CD4-positive, alpha-beta T cell (primary cell): ENCODE measurements around the gene HSD17B2. TPM values are rescaled to one million over a fixed set of nuclear protein-coding genes. Genes with fewer than 3 reads are reported as not detected.

Experiments
- ATAC-seq: fragments of 200-7000 bp; cut with Tn5 transposase; one replicate; pipeline ENCODE4 v1.10.0; 2022; ENCODE audit warnings: mild to moderate bottlenecking; ENCODE audit not compliant: poor library complexity
- CTCF ChIA-PET: fragments of 350-600 bp; sonication (Branson Sonifier 250); formaldehyde crosslinking; loops from one replicate; lab custom pipeline; 2021; ENCODE audit warnings: antibody characterized with exemption, inconsistent platforms; lab: Charles Lee
- POLR2A ChIA-PET: fragments of 350-600 bp; sonication (Branson Sonifier 250); formaldehyde crosslinking; loops from one replicate; lab custom pipeline; 2021; ENCODE audit warnings: antibody characterized with exemption, inconsistent platforms; lab: Charles Lee
- DNase-seq, 14 experiments: peaks; one replicate each; pipeline ENCODE4 v3.0.0-alpha.2; 2013 to 2020; ENCODE audit warnings: mixed read lengths in 2 of 14
- H3K27ac ChIP-seq, 2 donors: one replicate each; pipeline versions ENCODE4 v1.5.1 to v1.7.0; 2013; ENCODE audit warnings: low read length in 2 of 2, low read depth in 1 of 2, mild to moderate bottlenecking in 1 of 2
- H3K27me3 ChIP-seq, 2 experiments: 1 replicate in 1 of 2; 2 replicates in 1 of 2; pipeline versions ENCODE4 v1.6.1 to v1.7.0; 2013; ENCODE audit warnings: low read length in 2 of 2, control low read depth in 1 of 2, mild to moderate bottlenecking in 1 of 2, moderate library complexity in 1 of 2; ENCODE audit not compliant: insufficient read depth in 2 of 2, control insufficient read depth in 1 of 2
- H3K36me3 ChIP-seq: one replicate; pipeline ENCODE4 v1.6.1; 2013; ENCODE audit warnings: low read length, control low read depth; ENCODE audit not compliant: insufficient read depth
- H3K4me1 ChIP-seq: one replicate; pipeline ENCODE4 v1.6.1; 2013; ENCODE audit warnings: low read length, control low read depth; ENCODE audit not compliant: insufficient read depth
- H3K4me3 ChIP-seq: one replicate; pipeline ENCODE4 v1.5.1; 2013; ENCODE audit warnings: mild to moderate bottlenecking, low read length, moderate library complexity
- H3K9me3 ChIP-seq, 2 experiments: 1 replicate in 1 of 2; 2 replicates in 1 of 2; pipeline versions ENCODE4 v1.6.1 to v1.7.0; 2013; ENCODE audit warnings: low read length in 2 of 2, mild to moderate bottlenecking in 2 of 2, control low read depth in 1 of 2, moderate library complexity in 1 of 2; ENCODE audit not compliant: control insufficient read depth in 1 of 2, insufficient read depth in 1 of 2
- H3K27ac Mint-ChIP-seq: one replicate; pipeline ENCODE4 v1.8.0; 2020; ENCODE audit warnings: mixed read lengths
- H3K27me3 Mint-ChIP-seq: one replicate; pipeline ENCODE4 v1.8.0; 2021; ENCODE audit warnings: mixed read lengths
- H3K36me3 Mint-ChIP-seq: one replicate; pipeline ENCODE4 v1.8.0; 2021; ENCODE audit warnings: low read depth, mixed read lengths
- H3K4me1 Mint-ChIP-seq: one replicate; pipeline ENCODE4 v1.8.0; 2021; ENCODE audit warnings: low read depth, mixed read lengths
- H3K4me3 Mint-ChIP-seq: one replicate; pipeline ENCODE4 v1.8.0; 2020; ENCODE audit warnings: mild to moderate bottlenecking, mixed read lengths
- H3K9me3 Mint-ChIP-seq: one replicate; pipeline ENCODE4 v1.8.0; 2020; ENCODE audit warnings: mixed read lengths
- CTCF ChIP-seq: fragments of 200-600 bp; IDR thresholded peaks from one replicate; pipeline ENCODE4 v1.8.0; 2022; ENCODE audit warnings: antibody characterized with exemption, mild to moderate bottlenecking
- intact Hi-C, 2 experiments: fragments of 100-400 bp; cut with DNase I in 1 of 2; cut with micrococcal nuclease in 1 of 2; formaldehyde crosslinking; loops; one replicate each; pipeline versions ENCODE4 v1.15.1 to v1.9.0; 2023 to 2025; cut with DNase I, micrococcal nuclease
- total RNA-seq, 174 experiments: library from RNA in 2 of 174; stranded (reverse) in 2 of 174; gene quantifications; one replicate each; pipeline ENCODE4 v1.2.3 and lab custom pipeline; 2021 to 2026

HSD17B2 gene
- total RNA-seq, 2 experiments from 2014 or later = not detected

DNA sequence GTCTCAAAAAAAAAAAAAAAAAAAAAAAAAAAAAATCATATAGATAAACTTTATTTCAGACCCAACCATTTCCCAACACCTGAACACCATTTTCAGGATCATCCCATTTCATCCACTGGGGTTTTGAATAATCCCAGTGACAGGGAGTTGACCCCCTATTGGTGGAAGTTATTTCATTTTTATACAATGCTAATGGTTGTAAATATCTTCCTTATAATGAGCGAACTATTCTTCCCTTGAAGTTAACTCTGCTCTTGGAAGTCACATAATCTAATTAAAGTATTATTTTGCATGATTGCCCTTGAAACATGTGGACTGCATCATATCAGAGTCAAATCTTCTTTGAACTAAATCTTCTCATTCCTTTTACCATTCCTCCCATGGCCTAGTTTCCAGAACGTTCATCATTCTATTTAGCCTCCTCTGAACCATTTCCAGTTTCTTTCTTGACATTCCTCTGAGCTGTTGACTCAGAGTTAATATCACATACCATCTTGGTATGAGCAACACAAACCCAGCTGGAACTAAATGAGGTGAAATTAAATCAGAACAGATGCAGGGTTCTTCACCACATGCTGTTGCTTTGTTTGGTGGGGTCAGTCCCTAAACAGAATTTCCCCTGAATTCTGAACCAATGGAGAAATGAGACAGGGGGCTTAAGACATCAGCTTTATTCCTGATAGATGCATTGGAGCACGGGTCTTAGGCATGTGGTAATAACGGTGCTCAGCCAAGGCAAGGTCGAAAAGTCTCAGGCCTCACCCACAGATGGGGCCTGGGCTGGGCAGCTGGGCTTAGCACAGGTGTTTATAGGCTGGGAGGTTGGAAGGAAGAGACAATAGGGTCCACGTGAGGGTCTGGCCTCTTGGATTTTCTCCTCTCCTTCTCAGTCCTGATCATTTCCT, 8.9 kb downstream of the HSD17B2 start:
- Mint-ChIP-seq H3K4me1 (no peaks in the 10 kb centered on the region), H3K36me3 (no peaks in the 10 kb centered on the region), H3K4me3 (no peak overlapping the region), H3K9me3 (no peaks in the 10 kb centered on the region), H3K27me3 (peaks cover 26% of the 10 kb centered on the region), H3K27ac (no peak overlapping the region)
- no peak overlapping the region for H3K4me3 ChIP-seq
- H3K9me3 ChIP-seq = no peaks in the 10 kb centered on the region
- no peaks in the 10 kb centered on the region for H3K36me3 ChIP-seq
- DNase-seq (no peak), ATAC-seq (no peak)
- ChIA-PET CTCF (no interaction called here), POLR2A (no interaction called here)
- intact Hi-C loops = no loop called here
- H3K27ac ChIP-seq = no peak overlapping the region
- TF ChIP-seq CTCF = no peak
- peaks cover 0 to 2% of the 10 kb centered on the region in 2 experiments for H3K27me3 ChIP-seq
- H3K4me1 ChIP-seq = no peaks in the 10 kb centered on the region

GRCh38 chr16:82044585-82044911, 9.5 kb downstream of the HSD17B2 start:
- POLR2A ChIA-PET = no interaction called here
- H3K4me3 Mint-ChIP-seq = no peak overlapping the region
- Histone ChIP-seq H3K36me3 (no peaks in the 10 kb centered on the region), H3K9me3 (no peaks in the 10 kb centered on the region), H3K27me3 (peaks cover 0 to 2% of the 10 kb centered on the region in 2 experiments), H3K4me3 (no peak overlapping the region), H3K4me1 (no peaks in the 10 kb centered on the region), H3K27ac (no peak overlapping the region)
- CTCF ChIA-PET = no interaction called here
- no peak for TF ChIP-seq CTCF
- peaks cover 22% of the 10 kb centered on the region for H3K27me3 Mint-ChIP-seq
- H3K27ac Mint-ChIP-seq = no peak overlapping the region
- intact Hi-C loops = no loop called here
- ATAC-seq (no peak), DNase-seq (no peak)
- no peaks in the 10 kb centered on the region for H3K4me1 Mint-ChIP-seq
- no peaks in the 10 kb centered on the region for H3K36me3 Mint-ChIP-seq
- H3K9me3 Mint-ChIP-seq = no peaks in the 10 kb centered on the region

DNA sequence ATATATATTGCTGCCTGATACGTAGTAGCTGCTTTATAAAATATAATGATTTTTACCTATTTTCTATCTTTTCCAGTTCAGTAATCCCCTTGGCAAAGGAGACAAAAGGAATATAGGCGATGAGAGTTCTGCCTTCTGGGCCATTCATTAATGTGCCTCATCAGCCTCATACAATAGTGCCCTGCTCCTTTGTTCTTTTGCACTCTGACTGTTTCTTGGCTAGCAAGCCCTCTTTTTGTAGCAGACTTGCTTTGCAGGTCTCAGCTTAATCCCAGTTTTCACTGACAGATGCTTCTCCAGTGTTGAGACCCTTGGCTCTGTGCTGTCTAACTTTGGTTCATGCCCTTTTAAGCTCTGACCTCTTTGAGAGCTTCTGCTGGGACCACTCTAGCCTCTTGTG, 10.4 kb downstream of the HSD17B2 start:
- Mint-ChIP-seq H3K27ac (no peak overlapping the region), H3K9me3 (no peaks in the 10 kb centered on the region), H3K36me3 (no peaks in the 10 kb centered on the region), H3K27me3 (peaks cover 22% of the 10 kb centered on the region), H3K4me1 (no peaks in the 10 kb centered on the region), H3K4me3 (no peak overlapping the region)
- ATAC-seq (no peak), DNase-seq (no peak)
- CTCF ChIA-PET = no interaction called here
- POLR2A ChIA-PET = no interaction called here
- no peak overlapping the region for H3K27ac ChIP-seq
- no peaks in the 10 kb centered on the region for H3K4me1 ChIP-seq
- no peaks in the 10 kb centered on the region for H3K9me3 ChIP-seq
- H3K27me3 ChIP-seq = peaks cover 0 to 2% of the 10 kb centered on the region in 2 experiments
- intact Hi-C loops = no loop called here
- TF ChIP-seq CTCF = no peak
- no peaks in the 10 kb centered on the region for H3K36me3 ChIP-seq
- H3K4me3 ChIP-seq = no peak overlapping the region
